Chondrocyte (in vitro differentiated cells): ENCODE results near the gene ACOXL. TPM values are rescaled to one million over a fixed set of nuclear protein-coding genes. Genes with fewer than 3 reads are reported as not detected.

Source experiments
- DNase-seq: peaks from one replicate; pipeline ENCODE4 v3.0.0; 2021; ENCODE audit warnings: mixed read lengths, low spot score
- H3K27ac Mint-ChIP-seq: one replicate; pipeline ENCODE4 v1.8.0; 2021; ENCODE audit warnings: mild to moderate bottlenecking, moderate library complexity, mixed read lengths; ENCODE audit not compliant: unreplicated experiment
- H3K27me3 Mint-ChIP-seq: 2 replicates; pipeline ENCODE4 v1.8.0; 2021; ENCODE audit warnings: low read depth, mixed read lengths
- H3K36me3 Mint-ChIP-seq: 2 replicates; pipeline ENCODE4 v1.8.0; 2021; ENCODE audit warnings: low read depth, mixed read lengths
- H3K4me1 Mint-ChIP-seq: 2 replicates; pipeline ENCODE4 v1.8.0; 2021; ENCODE audit warnings: low read depth, mild to moderate bottlenecking, mixed read lengths
- H3K4me3 Mint-ChIP-seq: one replicate; pipeline ENCODE4 v1.8.0; 2021; ENCODE audit warnings: mild to moderate bottlenecking, moderate library complexity, mixed read lengths; ENCODE audit not compliant: unreplicated experiment
- H3K9me3 Mint-ChIP-seq: 2 replicates; pipeline ENCODE4 v1.8.0; 2021; ENCODE audit warnings: low read depth, mixed read lengths
- CTCF ChIP-seq: fragments of 200-600 bp; sonication (generic); IDR thresholded peaks from 2 replicates; pipeline ENCODE4 v1.5.0; 2021; ENCODE audit warnings: antibody characterized with exemption, mild to moderate bottlenecking, moderate library complexity
- total RNA-seq: library from RNA; stranded (reverse); gene quantifications from 3 replicates; pipeline ENCODE4 v1.2.1, GENCODE V29; 2021

ACOXL gene
- total RNA-seq, 1 donor from 2014 or later: not detected

DNA sequence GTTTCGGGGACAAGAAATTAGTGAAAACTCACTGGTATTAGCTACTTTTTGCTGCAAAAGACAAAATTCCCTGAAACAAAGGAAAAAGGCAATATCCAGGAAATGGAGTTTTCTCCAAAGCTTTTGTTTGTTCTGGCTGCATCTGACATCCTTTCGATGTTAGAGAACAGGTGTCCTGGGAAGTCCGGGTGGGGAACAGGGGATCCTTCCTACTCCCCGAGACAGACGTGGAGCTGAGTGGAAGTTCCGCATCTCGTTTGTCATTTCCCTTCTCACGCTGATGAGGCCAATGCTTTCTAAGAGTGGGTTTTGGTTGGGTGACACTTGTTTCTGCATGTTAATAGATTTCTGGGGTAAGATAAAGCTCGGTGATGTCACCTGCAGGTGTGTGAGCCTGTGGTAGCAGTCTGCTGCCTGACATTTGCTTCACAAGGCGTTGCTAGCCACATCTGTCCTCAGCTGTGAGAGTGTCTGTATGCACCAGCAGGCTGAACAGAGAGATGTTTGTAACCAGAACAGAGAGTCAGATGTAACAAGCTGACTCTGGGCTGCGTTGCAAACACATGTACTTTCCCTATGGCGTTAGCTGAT lies 125.9 kb downstream of the ACOXL start:
- Mint-ChIP-seq H3K27me3 (peaks cover 73% of the 10 kb centered on the region), H3K4me3 (no peak overlapping the region), H3K27ac (no peak overlapping the region), H3K36me3 (peaks cover 1% of the 10 kb centered on the region), H3K9me3 (no peaks in the 10 kb centered on the region), H3K4me1 (peaks cover 6% of the 10 kb centered on the region)
- no peak for DNase-seq
- no peak for TF ChIP-seq CTCF

DNA sequence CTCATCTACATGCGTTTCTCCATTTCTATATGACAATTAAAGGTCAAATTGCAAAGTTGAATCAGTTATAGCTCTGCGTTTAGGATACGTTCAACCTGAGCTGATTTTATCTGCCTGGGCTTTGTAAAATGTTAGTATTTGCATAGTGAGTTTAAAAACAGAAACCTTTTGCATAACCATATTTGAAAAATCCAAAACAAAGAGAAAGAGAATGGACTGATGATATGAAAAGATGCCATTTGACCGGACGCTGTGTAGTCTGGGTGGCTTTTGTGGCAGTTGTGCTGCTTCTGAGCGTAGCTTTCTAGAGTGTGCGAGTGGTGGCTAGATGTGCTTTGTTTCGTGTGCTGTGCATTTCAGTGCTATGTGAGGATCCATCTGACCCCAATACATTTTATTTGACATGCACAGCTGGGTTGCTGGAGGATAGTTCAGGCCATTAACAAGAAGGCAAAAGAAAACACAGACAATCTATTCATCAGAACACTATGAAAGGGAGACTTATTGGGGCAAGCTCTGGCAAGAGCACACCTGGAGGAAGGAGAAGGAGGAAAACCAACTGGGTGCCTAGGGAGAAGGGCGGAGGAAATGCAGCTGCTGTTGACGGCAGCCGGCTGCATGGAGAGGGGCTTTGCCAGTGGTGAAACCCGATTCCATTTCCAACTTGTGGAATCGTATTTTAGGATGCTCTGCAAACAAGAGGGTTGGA lies 126.8 kb downstream of the ACOXL start:
- peaks cover 76% of the 10 kb centered on the region for H3K27me3 Mint-ChIP-seq
- no peak for TF ChIP-seq CTCF
- H3K4me3 Mint-ChIP-seq: no peak overlapping the region

DNA sequence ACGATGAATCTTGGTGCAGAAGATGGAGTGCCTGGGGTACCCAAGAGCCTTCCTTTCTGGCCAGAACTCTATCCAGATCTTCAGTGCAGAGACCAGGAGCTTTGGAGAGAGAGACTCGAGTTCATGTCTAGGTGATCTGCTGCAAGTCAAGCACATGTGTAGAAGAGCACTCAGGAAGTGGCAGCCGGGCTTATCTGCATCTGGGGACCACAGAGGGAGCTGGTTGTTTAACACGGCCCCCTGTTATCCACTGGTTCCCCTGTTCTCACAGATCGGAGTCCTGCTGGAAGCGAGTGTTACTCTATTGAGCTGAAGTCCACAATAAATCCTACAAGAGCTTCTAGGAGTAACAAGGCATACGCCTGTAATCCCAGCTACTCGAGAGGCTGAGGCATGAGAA lies 128.3 kb downstream of the ACOXL start:
- TF ChIP-seq CTCF: no peak
- H3K9me3 Mint-ChIP-seq: no peaks in the 10 kb centered on the region
- no peaks in the 10 kb centered on the region for H3K36me3 Mint-ChIP-seq
- peaks cover 6% of the 10 kb centered on the region for H3K4me1 Mint-ChIP-seq
- H3K27ac Mint-ChIP-seq: no peak overlapping the region
- H3K27me3 Mint-ChIP-seq: peaks cover 66% of the 10 kb centered on the region
- DNase-seq: no peak
- H3K4me3 Mint-ChIP-seq: no peak overlapping the region

More for the DNA sequence above, 126.8 kb downstream of the ACOXL start:
- no peak overlapping the region for H3K27ac Mint-ChIP-seq
- H3K36me3 Mint-ChIP-seq: peaks cover 1% of the 10 kb centered on the region
- DNase-seq: no peak
- H3K9me3 Mint-ChIP-seq: no peaks in the 10 kb centered on the region
- H3K4me1 Mint-ChIP-seq: peaks cover 6% of the 10 kb centered on the region

DNA sequence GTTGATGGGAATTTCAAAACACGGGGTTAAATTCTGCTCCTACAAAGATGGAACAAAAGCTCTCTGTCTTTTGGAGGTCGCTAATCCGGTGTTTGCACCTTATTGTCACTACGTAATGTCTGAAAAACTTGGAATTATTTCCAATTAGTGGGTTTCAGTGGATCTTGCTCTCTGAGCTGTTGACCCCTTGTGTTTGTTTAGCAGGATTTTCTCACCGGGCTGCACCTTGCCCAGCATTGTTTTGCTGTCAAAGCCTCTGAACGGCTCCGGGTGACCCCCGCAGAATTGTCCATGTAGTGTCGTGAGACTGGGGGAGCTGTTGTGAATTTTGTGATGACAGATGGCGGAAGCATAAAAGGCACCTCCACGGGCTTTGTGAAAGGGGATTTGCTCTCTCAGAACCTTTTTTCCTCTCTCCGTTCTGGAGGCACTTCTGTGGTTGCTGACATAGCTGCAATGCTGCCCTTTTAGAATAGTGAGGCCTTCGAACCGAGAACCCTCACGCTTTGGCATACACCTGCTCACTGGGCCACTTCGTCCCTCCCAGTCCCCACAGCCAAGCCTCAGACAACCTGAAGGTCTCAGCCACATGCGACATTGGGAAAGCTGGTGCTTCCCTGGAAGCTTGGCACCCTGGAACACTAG lies 129.4 kb downstream of the ACOXL start:
- Mint-ChIP-seq H3K36me3 (no peaks in the 10 kb centered on the region), H3K9me3 (no peaks in the 10 kb centered on the region), H3K4me3 (no peak overlapping the region), H3K27ac (no peak overlapping the region), H3K27me3 (peaks cover 65% of the 10 kb centered on the region), H3K4me1 (peaks cover 6% of the 10 kb centered on the region)
- no peak for DNase-seq
- TF ChIP-seq CTCF: no peak

- H3K27ac Mint-ChIP-seq: no peak overlapping the region
- H3K4me1 Mint-ChIP-seq: peaks cover 4% of the 10 kb centered on the region
- H3K27me3 Mint-ChIP-seq: peaks cover 64% of the 10 kb centered on the region
- no peaks in the 10 kb centered on the region for H3K9me3 Mint-ChIP-seq
- H3K4me3 Mint-ChIP-seq: no peak overlapping the region
- no peak for TF ChIP-seq CTCF
- H3K36me3 Mint-ChIP-seq: no peaks in the 10 kb centered on the region
- no peak for DNase-seq
These were observed 131.4 kb downstream of the ACOXL start for GRCh38 chr2:110863726-110864125.
